IgD-negative memory B cell (primary cell): ENCODE results near the gene DCAF11. TPM values are rescaled to one million over a fixed set of nuclear protein-coding genes. Genes with fewer than 3 reads are reported as not detected.

Experiments used
- H3K27ac Mint-ChIP-seq, 3 donors: one replicate each; pipeline ENCODE4 v1.8.0; 2020 to 2022; ENCODE audit warnings: mild to moderate bottlenecking in 3 of 3, mixed read lengths in 3 of 3, moderate library complexity in 1 of 3
- H3K27me3 Mint-ChIP-seq: one replicate; pipeline ENCODE4 v1.8.0; 2021; ENCODE audit warnings: mixed read lengths
- H3K36me3 Mint-ChIP-seq: one replicate; pipeline ENCODE4 v1.8.0; 2020; ENCODE audit warnings: mild to moderate bottlenecking, mixed read lengths
- H3K4me1 Mint-ChIP-seq, 3 donors: one replicate each; pipeline ENCODE4 v1.8.0; 2020 to 2022; ENCODE audit warnings: mixed read lengths in 3 of 3, mild to moderate bottlenecking in 1 of 3
- H3K4me3 Mint-ChIP-seq, 4 donors: one replicate each; pipeline ENCODE4 v1.8.0; 2020 to 2022; ENCODE audit warnings: mild to moderate bottlenecking in 4 of 4, mixed read lengths in 4 of 4, moderate library complexity in 3 of 4
- H3K9me3 Mint-ChIP-seq, 3 donors: one replicate each; pipeline ENCODE4 v1.8.0; 2020 to 2021; ENCODE audit warnings: mixed read lengths in 3 of 3, mild to moderate bottlenecking in 1 of 3
- polyA plus RNA-seq: library from polyadenylated mRNA; unstranded; fragments of 300-500 nt; fragmentation: Illumina TruSeq; gene quantifications from one replicate; pipeline ENCODE4 v1.2.3, GENCODE V29; 2021

Gene DCAF11
- polyA plus RNA-seq, 1 donor from 2014 or later = 74.5 TPM

DNA sequence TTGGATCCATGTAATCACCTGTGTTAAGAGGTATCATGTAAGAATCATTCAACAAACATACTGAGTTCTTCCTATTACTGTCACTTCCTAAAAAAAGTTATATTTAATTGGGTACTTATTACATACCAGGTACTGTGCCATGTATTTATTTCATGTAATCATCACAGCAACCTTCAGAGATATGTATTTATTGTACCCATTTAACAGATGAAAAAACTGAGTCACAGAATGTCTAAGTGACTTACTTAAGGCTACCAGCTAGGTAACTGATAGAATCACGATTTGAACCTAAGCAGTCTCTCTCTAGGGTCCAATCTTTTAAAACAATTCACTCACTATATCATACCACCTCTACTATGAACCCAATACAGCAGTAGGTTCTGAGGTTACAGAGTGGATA lies 29.9 kb downstream of the DCAF11 start:
- H3K27ac Mint-ChIP-seq = peak overlapping the region in 2 of 3 donors; percentile 52 to 80
- H3K27me3 Mint-ChIP-seq = no peaks in the 10 kb centered on the region
- H3K36me3 Mint-ChIP-seq = peaks cover 3% of the 10 kb centered on the region
- peaks cover 26 to 36% (median 31%) of the 10 kb centered on the region in 3 donors for H3K4me1 Mint-ChIP-seq
- no peaks in the 10 kb centered on the region for H3K9me3 Mint-ChIP-seq
- peak overlapping the region in 1 of 4 donors; percentile 98 for H3K4me3 Mint-ChIP-seq

GRCh38 chr14:24145219-24145618 lies 30.6 kb downstream of the DCAF11 start:
- Mint-ChIP-seq H3K9me3 (no peaks in the 10 kb centered on the region), H3K27me3 (no peaks in the 10 kb centered on the region), H3K4me3 (peak overlapping the region; percentile 97 to 99 (median 98)), H3K4me1 (peaks cover 26 to 34% (median 27%) of the 10 kb centered on the region in 3 donors), H3K27ac (no peak overlapping the region), H3K36me3 (peaks cover 3% of the 10 kb centered on the region)

GRCh38 chr14:24145690-24146452 lies 31.3 kb downstream of the DCAF11 start:
- peak overlapping the region; percentile 97 to 99 (median 98) for H3K4me3 Mint-ChIP-seq
- H3K9me3 Mint-ChIP-seq = no peaks in the 10 kb centered on the region
- H3K36me3 Mint-ChIP-seq = peaks cover 3% of the 10 kb centered on the region
- peak overlapping the region; percentile 94 to 98 (median 95) for H3K27ac Mint-ChIP-seq
- H3K27me3 Mint-ChIP-seq = no peaks in the 10 kb centered on the region
- H3K4me1 Mint-ChIP-seq = peaks cover 24 to 32% (median 26%) of the 10 kb centered on the region in 3 donors

- Mint-ChIP-seq H3K36me3 (peaks cover 3% of the 10 kb centered on the region), H3K4me1 (peaks cover 23 to 32% (median 24%) of the 10 kb centered on the region in 3 donors), H3K27ac (peak within 1 kb of the TSS; percentile 94 to 98 (median 95)), H3K4me3 (peak within 1 kb of the TSS; percentile 97 to 99 (median 98)), H3K27me3 (no peaks in the 10 kb centered on the region), H3K9me3 (no peaks in the 10 kb centered on the region)
These were observed 31.9 kb downstream of the DCAF11 start, which contains the start of gene PSME2 for GRCh38 chr14:24146453-24146977. Gene PSME2 (minus strand): TSS chr14:24146610. CDS start chr14:24146581, 29 bp downstream.

GRCh38 chr14:24146978-24147760 lies 32.6 kb downstream of the DCAF11 start, which contains the start of gene RNF31:
Gene RNF31 (plus strand): TSS chr14:24147498. CDS start chr14:24147699, 201 bp downstream.
- Mint-ChIP-seq H3K27me3 (no peaks in the 10 kb centered on the region), H3K4me1 (peaks cover 18 to 30% (median 22%) of the 10 kb centered on the region in 3 donors), H3K9me3 (no peaks in the 10 kb centered on the region), H3K4me3 (peak within 1 kb of the TSS; percentile 97 to 99 (median 98)), H3K27ac (peak within 1 kb of the TSS; percentile 94 to 98 (median 95)), H3K36me3 (peaks cover 3% of the 10 kb centered on the region)

- Mint-ChIP-seq H3K27me3 (no peaks in the 10 kb centered on the region), H3K36me3 (peaks cover 3% of the 10 kb centered on the region), H3K4me1 (peaks cover 18 to 28% (median 22%) of the 10 kb centered on the region in 3 donors), H3K9me3 (no peaks in the 10 kb centered on the region), H3K27ac (peak overlapping the region; percentile 63 to 94 (median 93)), H3K4me3 (peak overlapping the region; percentile 93 to 99 (median 98))
These were observed 33.3 kb downstream of the DCAF11 start for GRCh38 chr14:24147761-24148428.

GRCh38 chr14:24149302-24149969 lies 34.9 kb downstream of the DCAF11 start:
- peak overlapping the region in 1 of 3 donors; percentile 63 for H3K27ac Mint-ChIP-seq
- peak overlapping the region in 2 of 4 donors; percentile 65 to 98 for H3K4me3 Mint-ChIP-seq
- no peaks in the 10 kb centered on the region for H3K9me3 Mint-ChIP-seq
- peaks cover 18 to 26% (median 20%) of the 10 kb centered on the region in 3 donors for H3K4me1 Mint-ChIP-seq
- peaks cover 1% of the 10 kb centered on the region for H3K36me3 Mint-ChIP-seq
- H3K27me3 Mint-ChIP-seq = no peaks in the 10 kb centered on the region

DNA sequence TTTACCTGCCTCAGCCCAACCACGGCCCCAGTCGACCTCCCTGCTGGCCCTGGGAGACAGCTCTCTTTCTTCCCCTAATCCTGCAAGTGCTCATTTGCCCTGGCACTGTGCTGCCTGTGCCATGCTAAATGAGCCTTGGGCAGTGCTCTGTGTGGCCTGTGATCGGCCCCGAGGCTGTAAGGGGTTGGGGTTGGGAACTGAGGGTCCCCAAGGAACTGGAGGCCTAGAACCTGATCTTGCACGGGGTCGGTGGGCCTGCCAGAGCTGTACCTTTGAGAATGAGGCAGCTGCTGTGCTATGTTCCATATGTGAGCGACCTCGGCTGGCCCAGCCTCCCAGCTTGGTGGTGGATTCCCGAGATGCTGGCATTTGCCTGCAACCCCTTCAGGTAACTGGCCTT lies 35.5 kb downstream of the DCAF11 start:
- Mint-ChIP-seq H3K27ac (no peak overlapping the region), H3K9me3 (no peaks in the 10 kb centered on the region), H3K36me3 (no peaks in the 10 kb centered on the region), H3K27me3 (no peaks in the 10 kb centered on the region), H3K4me3 (peak overlapping the region in 2 of 4 donors; percentile 60 to 98), H3K4me1 (peaks cover 18 to 26% (median 20%) of the 10 kb centered on the region in 3 donors)

DNA sequence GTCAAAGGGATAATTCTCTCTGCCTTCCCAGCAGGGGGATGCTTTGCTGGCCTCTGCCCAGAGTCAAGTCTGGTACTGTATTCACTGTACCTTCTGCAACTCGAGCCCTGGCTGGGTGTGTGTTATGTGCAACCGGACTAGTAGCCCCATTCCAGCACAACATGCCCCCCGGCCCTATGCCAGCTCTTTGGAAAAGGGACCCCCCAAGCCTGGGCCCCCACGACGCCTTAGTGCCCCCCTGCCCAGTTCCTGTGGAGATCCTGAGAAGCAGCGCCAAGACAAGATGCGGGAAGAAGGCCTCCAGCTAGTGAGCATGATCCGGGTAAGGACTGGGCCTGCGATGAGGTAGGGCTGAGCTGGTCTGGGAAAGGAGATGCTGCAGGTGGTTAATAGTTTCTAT lies 36.0 kb downstream of the DCAF11 start:
- Mint-ChIP-seq H3K4me3 (peak overlapping the region in 2 of 4 donors; percentile 21 to 67), H3K27me3 (no peaks in the 10 kb centered on the region), H3K9me3 (no peaks in the 10 kb centered on the region), H3K36me3 (no peaks in the 10 kb centered on the region), H3K27ac (no peak overlapping the region), H3K4me1 (peaks cover 17 to 21% (median 17%) of the 10 kb centered on the region in 3 donors)

DNA sequence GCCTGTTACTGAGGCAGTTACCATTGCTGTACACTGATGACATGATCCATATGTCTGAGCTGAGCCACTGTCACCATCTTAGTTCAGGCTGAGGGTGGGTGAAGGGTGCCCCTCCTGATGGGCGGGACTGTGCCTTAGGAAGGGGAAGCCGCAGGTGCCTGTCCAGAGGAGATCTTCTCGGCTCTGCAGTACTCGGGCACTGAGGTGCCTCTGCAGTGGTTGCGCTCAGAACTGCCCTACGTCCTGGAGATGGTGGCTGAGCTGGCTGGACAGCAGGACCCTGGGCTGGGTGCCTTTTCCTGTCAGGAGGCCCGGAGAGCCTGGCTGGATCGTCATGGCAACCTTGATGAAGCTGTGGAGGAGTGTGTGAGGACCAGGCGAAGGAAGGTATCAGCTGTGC lies 36.4 kb downstream of the DCAF11 start:
- Mint-ChIP-seq H3K27ac (no peak overlapping the region), H3K4me3 (peak overlapping the region in 1 of 4 donors; percentile 67), H3K36me3 (peaks cover 2% of the 10 kb centered on the region), H3K4me1 (peaks cover 13 to 17% (median 13%) of the 10 kb centered on the region in 3 donors), H3K9me3 (no peaks in the 10 kb centered on the region), H3K27me3 (no peaks in the 10 kb centered on the region)

- peak overlapping the region in 1 of 4 donors; percentile 43 for H3K4me3 Mint-ChIP-seq
- H3K27me3 Mint-ChIP-seq = no peaks in the 10 kb centered on the region
- H3K4me1 Mint-ChIP-seq = peaks cover 9 to 13% (median 9%) of the 10 kb centered on the region in 3 donors
- peaks cover 3% of the 10 kb centered on the region for H3K36me3 Mint-ChIP-seq
- H3K27ac Mint-ChIP-seq = no peak overlapping the region
- no peaks in the 10 kb centered on the region for H3K9me3 Mint-ChIP-seq
These were observed 37.0 kb downstream of the DCAF11 start for GRCh38 chr14:24151404-24152080.

DNA sequence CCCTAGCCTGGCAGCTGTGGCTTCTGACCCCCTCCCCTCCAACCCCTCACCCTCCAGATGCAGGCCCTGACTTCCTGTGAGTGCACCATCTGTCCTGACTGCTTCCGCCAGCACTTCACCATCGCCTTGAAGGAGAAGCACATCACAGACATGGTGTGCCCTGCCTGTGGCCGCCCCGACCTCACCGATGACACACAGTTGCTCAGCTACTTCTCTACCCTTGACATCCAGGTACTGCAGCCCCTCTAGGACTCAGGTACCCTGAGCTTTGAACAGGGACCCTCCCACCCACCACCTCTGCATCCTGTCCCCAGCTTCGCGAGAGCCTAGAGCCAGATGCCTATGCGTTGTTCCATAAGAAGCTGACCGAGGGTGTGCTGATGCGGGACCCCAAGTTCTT lies 40.5 kb downstream of the DCAF11 start:
- Mint-ChIP-seq H3K27me3 (no peaks in the 10 kb centered on the region), H3K36me3 (peaks cover 3% of the 10 kb centered on the region), H3K27ac (peak overlapping the region in 2 of 3 donors; percentile 82 to 87)

GRCh38 chr14:24156840-24157239 lies 42.3 kb downstream of the DCAF11 start:
- no peaks in the 10 kb centered on the region for H3K27me3 Mint-ChIP-seq
- peak overlapping the region in 1 of 4 donors; percentile 39 for H3K4me3 Mint-ChIP-seq
- peaks cover 5% of the 10 kb centered on the region for H3K36me3 Mint-ChIP-seq
- peak overlapping the region in 1 of 3 donors; percentile 39 for H3K27ac Mint-ChIP-seq
- no peaks in the 10 kb centered on the region for H3K9me3 Mint-ChIP-seq
- H3K4me1 Mint-ChIP-seq = peaks cover 6 to 10% (median 7%) of the 10 kb centered on the region in 3 donors

More for the DNA sequence above, 40.5 kb downstream of the DCAF11 start:
- H3K4me1 Mint-ChIP-seq = peaks cover 0 to 2% (median 1%) of the 10 kb centered on the region in 3 donors
- no peaks in the 10 kb centered on the region for H3K9me3 Mint-ChIP-seq
- peak overlapping the region in 1 of 4 donors; percentile 33 for H3K4me3 Mint-ChIP-seq
